ENCODE data around the gene CERS5. TPM values are rescaled to one million over a fixed set of nuclear protein-coding genes. Genes with fewer than 3 reads are reported as not detected.

Gene CERS5
- total and polyA plus RNA-seq, 10 of the 15 experiments (the other 5 are each of a cell fraction or from before 2014, with no cell fraction given): 6.8 to 50.1 (median 31.8) TPM

DNA sequence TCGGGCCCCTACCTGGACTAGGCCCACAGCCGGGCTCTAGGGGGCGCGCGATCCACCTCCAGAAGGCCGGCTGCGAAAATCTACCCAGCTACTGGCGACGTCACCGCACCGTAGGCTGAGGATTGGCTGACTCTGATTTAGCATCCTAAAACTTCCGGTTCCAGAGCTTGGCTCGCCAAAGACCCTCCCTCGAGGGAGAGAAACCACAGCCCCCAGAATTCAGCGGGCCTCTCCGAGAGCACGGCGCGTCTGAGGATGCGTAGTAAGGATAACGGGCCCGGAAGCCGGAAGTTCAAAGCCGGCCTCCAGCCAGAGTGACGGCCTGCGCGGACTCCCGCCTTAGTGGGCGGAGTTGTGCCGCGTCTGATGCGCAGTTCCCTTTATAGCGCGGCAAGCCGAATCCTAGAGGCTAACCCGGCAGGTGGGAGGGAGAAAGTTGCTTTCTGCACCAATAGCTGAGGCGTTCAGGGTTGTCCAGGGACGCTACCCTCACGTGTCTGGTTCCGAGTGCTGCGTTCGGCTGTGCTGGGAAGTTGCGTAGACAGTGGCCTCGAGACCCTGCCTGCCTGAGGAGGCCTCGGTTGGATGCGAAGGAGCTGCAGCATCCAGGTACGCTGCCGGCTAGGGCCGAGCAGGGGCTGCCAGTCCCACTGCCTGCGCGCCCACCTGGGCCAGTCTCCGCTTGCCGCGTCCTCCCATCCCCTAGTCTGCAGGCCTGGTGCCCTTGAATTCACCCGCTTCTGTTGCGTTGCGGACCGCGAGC lies 55.3 kb downstream of the CERS5 start, which contains the start of gene COX14 (continued):
- peak; percentile 85 for TF ChIP-seq HDGF (IDR thresholded peaks at IDR 0.05)
- peak; percentile 49; the same call in 1 of the 2 replicates for TF ChIP-seq RBBP5 (conservative IDR thresholded peaks at IDR 0.05)
- peak; percentile 71 for TF ChIP-seq MYC (IDR thresholded peaks at IDR 0.05; ENCODE audit: insufficient read depth, insufficient read length, insufficient replicate concordance, low read length, severe bottlenecking)
- TF ChIP-seq STAT1 (conservative IDR thresholded peaks at IDR 0.05): 0 out of 2 replicates have a peak, but pooled peaks have one; percentile 49
- TF ChIP-seq MTA3 (IDR thresholded peaks at IDR 0.05; ENCODE audit: borderline replicate concordance, low read length): no peak
- TF ChIP-seq PAX8 (IDR thresholded peaks at IDR 0.05): no peak
- peak; percentile 81 for TF ChIP-seq HCFC1 (IDR thresholded peaks at IDR 0.05; ENCODE audit: low read length)
- TF ChIP-seq TCF3 (IDR thresholded peaks at IDR 0.05; ENCODE audit: borderline replicate concordance, insufficient read depth, low read depth, low read length): 0 out of 2 replicates have a peak, but pooled peaks have one; percentile 62
- peak; percentile 93 for TF ChIP-seq RAD51 (IDR thresholded peaks at IDR 0.05)
- TF ChIP-seq, protein P1, sequence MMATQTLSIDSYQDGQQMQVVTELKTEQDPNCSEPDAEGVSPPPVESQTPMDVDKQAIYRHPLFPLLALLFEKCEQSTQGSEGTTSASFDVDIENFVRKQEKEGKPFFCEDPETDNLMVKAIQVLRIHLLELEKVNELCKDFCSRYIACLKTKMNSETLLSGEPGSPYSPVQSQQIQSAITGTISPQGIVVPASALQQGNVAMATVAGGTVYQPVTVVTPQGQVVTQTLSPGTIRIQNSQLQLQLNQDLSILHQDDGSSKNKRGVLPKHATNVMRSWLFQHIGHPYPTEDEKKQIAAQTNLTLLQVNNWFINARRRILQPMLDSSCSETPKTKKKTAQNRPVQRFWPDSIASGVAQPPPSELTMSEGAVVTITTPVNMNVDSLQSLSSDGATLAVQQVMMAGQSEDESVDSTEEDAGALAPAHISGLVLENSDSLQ (IDR thresholded peaks at IDR 0.05): peak; percentile 98
- TF ChIP-seq PAX5 (IDR thresholded peaks at IDR 0.05; ENCODE audit: borderline replicate concordance, low read depth, low read length): peak; percentile 89
- TF ChIP-seq POLR2A (IDR thresholded peaks at IDR 0.05; ENCODE audit: low read depth, low read length): peak; percentile 99
- TF ChIP-seq ZNF274 (IDR thresholded peaks at IDR 0.05; ENCODE audit: insufficient read depth, insufficient read length): no peak
- 0 out of 2 replicates have a peak, but pooled peaks have one; percentile 61 for TF ChIP-seq ZNF207 (IDR thresholded peaks at IDR 0.05; ENCODE audit: borderline replicate concordance)
- peak; percentile 92 for TF ChIP-seq USF1 (IDR thresholded peaks at IDR 0.05; ENCODE audit: borderline replicate concordance, extremely low read length, insufficient read depth, low read depth, low read length)
- TF ChIP-seq NR2C1 (IDR thresholded peaks at IDR 0.05): peak; percentile 65
- TF ChIP-seq CHD1 (IDR thresholded peaks at IDR 0.05; ENCODE audit: low read depth, low read length): no peak
- TF ChIP-seq EED (IDR thresholded peaks at IDR 0.05; ENCODE audit: low read depth): no peak
- TF ChIP-seq CHD4 (IDR thresholded peaks at IDR 0.05): no peak
- TF ChIP-seq BRCA1 (IDR thresholded peaks at IDR 0.05; ENCODE audit: low read depth, low read length): no peak
- TF ChIP-seq EP300 (IDR thresholded peaks at IDR 0.05; ENCODE audit: borderline replicate concordance in 1 of 2, control insufficient read depth in 1 of 2, low read depth in 2 of 2, low read length in 2 of 2): no peak; a peak in 1 of 4 replicates
- peak; percentile 93 for TF ChIP-seq NFYB (IDR thresholded peaks at IDR 0.05; ENCODE audit: insufficient read depth, low read depth, low read length)
- peak; percentile 62 for TF ChIP-seq GATAD2B (conservative IDR thresholded peaks at IDR 0.05; ENCODE audit: low read depth)
- TF ChIP-seq RUNX3 (IDR thresholded peaks at IDR 0.05; ENCODE audit: low read length): peak; percentile 58
- TF ChIP-seq ZNF24 (IDR thresholded peaks at IDR 0.05): no peak
- TF ChIP-seq JUND (IDR thresholded peaks at IDR 0.05; ENCODE audit: low read depth, low read length): no peak
- no peak for TF ChIP-seq BMI1 (IDR thresholded peaks at IDR 0.05; ENCODE audit: borderline replicate concordance)
- no peak; the same call in 1 of the 2 replicates for TF ChIP-seq ZNF622 (IDR thresholded peaks at IDR 0.05)
- TF ChIP-seq, protein P2, sequence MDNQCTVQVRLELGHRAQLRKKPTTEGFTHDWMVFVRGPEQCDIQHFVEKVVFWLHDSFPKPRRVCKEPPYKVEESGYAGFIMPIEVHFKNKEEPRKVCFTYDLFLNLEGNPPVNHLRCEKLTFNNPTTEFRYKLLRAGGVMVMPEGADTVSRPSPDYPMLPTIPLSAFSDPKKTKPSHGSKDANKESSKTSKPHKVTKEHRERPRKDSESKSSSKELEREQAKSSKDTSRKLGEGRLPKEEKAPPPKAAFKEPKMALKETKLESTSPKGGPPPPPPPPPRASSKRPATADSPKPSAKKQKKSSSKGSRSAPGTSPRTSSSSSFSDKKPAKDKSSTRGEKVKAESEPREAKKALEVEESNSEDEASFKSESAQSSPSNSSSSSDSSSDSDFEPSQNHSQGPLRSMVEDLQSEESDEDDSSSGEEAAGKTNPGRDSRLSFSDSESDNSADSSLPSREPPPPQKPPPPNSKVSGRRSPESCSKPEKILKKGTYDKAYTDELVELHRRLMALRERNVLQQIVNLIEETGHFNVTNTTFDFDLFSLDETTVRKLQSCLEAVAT (IDR thresholded peaks at IDR 0.05): peak; percentile 66; the same call in 1 of the 2 replicates
- TF ChIP-seq MEF2A (IDR thresholded peaks at IDR 0.05; ENCODE audit: insufficient read depth, low read depth, low read length): 0 out of 2 replicates have a peak, but pooled peaks have one; percentile 20
- TF ChIP-seq CREM (IDR thresholded peaks at IDR 0.05; ENCODE audit: low read depth): peak; percentile 94
